Choroid plexus epithelial cell (primary cell): Measurements from ENCODE around the gene ANGPT4.

Experiments used
- DNase-seq: peaks from one replicate; pipeline ENCODE4 v3.0.0-alpha.2; 2010; ENCODE audit warnings: low read depth
- H3K4me3 ChIP-seq: 2 replicates; pipeline ENCODE4 v1.5.1; 2011; ENCODE audit warnings: low read depth, mild to moderate bottlenecking, control low read depth, low read length, moderate library complexity
- TF ChIP-seq, protein P1 (sequence below): conservative IDR thresholded peaks from 2 replicates; pipeline ENCODE4 v1.5.1; 2011; ENCODE audit warnings: low read depth, mild to moderate bottlenecking, control low read depth, inconsistent platforms, low read length, moderate library complexity

Gene ANGPT4

DNA sequence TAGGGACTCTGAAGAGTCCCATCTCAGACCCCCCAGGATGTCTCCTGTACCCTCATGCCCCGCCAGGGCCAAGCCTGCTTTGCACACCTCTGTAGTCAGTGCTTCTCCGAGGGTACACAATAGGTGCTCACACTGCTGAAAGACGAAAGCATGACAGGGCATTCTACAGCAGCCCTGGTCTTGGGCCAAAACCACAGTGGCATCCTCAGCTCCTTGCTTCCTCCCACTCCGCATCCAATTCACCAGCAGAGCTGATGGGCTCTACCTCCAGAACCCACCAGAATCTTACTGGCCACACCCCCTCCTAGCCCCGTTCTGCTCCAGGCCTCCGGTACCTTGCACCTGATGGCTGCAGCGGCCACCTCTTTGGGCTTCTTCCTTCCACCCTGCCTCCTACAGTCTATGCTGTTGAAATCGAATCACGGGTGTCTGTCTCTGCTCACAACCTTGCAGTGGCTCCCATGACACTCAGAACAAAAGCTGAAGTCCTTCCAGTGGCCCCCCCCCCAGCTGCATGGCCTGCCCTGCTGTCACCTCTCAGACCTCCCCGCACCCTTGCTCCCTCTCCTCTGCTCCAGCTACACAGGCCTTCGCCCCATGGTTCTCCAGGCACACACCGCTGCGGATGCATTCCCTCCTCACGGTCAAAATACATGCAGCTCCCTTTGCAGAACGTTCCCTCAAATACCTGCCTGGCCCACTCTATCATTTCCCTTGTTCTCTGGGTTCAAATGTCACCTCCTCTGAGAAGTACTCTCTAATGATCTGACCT lies 1.2 kb downstream of the ANGPT4 start:
- no peak overlapping the region for H3K4me3 ChIP-seq
- DNase-seq, result no peak
- TF ChIP-seq, protein P1, sequence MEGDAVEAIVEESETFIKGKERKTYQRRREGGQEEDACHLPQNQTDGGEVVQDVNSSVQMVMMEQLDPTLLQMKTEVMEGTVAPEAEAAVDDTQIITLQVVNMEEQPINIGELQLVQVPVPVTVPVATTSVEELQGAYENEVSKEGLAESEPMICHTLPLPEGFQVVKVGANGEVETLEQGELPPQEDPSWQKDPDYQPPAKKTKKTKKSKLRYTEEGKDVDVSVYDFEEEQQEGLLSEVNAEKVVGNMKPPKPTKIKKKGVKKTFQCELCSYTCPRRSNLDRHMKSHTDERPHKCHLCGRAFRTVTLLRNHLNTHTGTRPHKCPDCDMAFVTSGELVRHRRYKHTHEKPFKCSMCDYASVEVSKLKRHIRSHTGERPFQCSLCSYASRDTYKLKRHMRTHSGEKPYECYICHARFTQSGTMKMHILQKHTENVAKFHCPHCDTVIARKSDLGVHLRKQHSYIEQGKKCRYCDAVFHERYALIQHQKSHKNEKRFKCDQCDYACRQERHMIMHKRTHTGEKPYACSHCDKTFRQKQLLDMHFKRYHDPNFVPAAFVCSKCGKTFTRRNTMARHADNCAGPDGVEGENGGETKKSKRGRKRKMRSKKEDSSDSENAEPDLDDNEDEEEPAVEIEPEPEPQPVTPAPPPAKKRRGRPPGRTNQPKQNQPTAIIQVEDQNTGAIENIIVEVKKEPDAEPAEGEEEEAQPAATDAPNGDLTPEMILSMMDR, result no peak

DNA sequence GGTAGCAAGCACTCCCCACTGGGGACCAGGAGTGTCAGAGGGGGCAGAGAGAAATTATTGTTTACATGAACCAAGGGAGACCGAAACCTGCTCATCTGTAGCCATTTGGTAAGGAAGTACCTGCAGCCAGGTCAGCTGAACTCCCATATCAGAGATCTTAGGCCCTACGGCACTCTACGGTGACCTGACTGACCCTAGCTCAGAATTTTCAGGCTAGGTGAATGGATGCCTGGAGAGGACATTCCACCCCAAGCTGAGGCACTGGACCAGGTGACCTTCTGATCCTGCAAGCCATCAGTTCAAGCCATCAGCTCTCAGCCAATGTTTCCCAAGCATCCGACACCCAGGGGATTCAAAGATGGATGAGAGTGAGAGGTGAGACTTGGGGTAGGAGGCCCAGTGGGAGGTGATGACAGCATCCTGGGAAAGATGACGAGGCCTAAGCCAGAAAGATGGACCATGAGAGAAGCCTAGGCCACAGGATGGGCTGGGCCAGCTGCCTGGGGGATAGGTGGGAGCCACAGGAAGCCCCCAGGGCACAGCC lies 2.8 kb downstream of the ANGPT4 start:
- no peak for DNase-seq
- TF ChIP-seq, protein P1, result no peak
- H3K4me3 ChIP-seq, result no peak overlapping the region

DNA sequence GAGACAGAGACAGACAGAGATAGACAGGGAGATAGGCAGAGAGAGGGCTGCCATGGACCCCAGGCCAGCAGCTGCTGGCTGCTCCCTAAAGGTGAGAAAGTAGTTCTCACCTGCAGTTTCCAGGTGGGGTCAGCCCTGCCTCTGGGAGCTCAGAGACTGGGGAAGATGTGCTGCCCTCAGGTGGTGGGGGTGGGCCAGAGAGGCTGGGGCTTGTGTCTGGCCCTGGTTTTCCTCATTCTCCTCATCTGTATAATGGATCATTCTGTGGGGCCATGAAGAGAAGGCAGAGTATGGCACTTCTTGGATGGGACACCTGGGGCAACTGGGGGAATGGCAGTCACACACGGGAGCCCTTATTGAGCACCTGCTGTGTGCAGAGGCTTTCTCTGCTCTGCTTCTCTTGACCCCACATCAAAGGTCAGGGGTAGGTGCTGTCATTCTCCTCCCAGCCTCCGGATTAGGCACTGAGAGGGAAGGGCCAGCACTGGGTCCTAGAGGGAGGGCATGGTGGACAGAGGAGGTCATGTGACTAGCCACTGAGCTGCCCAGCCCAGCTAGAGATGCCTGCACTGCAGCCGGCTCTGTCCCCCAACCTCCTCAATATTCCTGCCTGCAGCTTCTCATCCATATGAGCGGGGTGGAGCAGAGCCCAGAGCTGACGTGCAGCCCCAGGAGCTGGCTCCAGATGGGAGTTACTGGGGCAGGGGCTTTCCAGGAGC lies 4.1 kb downstream of the ANGPT4 start:
- DNase-seq, result no peak
- H3K4me3 ChIP-seq, result no peak overlapping the region
- TF ChIP-seq, protein P1, result no peak

DNA sequence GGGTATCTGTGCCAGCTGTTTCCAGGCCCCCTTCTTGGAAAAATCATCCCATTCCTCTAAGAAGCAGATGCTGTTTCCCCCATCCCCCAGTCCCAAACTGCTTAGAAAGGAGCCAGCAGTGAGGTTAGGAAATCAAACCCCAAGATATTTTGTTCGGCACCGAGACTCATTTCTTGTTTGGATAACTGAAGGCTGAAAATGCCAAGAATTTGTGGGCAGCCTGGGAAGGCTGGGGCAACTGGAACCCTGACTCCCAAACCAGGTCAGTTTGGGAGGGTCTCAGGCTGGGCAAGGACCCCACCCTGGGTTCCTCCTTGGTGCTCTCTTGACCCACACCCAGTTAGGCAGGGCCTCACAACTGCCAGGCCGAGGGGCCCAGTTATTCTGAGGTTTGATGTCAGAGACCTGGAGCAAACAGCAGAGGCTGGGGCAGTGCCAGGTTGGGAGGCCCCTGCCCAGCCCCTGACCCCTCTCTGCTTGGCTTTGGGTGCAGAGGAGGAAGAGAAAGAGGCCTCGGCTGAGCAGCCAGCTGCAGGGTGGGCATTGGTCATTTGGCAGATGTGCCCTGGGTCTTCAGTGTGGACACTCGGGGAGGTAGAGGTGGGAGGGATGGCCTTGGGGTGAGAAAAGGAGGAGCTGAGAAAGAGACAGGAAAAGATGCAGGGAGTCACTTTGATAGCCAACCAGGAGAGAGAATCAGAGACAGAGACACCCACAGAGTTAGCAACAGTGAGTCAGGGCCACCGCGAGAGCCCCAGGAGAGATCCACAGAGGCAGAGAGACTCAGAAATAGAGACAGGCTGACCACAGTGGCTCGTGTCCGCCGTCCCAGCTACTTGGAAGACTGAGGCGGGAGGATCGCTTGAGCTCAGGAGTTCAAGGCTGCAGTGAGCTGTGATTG lies 5.0 kb downstream of the ANGPT4 start:
- peak; percentile 45 for DNase-seq
- no peak overlapping the region for H3K4me3 ChIP-seq
- TF ChIP-seq, protein P1, result no peak

DNA sequence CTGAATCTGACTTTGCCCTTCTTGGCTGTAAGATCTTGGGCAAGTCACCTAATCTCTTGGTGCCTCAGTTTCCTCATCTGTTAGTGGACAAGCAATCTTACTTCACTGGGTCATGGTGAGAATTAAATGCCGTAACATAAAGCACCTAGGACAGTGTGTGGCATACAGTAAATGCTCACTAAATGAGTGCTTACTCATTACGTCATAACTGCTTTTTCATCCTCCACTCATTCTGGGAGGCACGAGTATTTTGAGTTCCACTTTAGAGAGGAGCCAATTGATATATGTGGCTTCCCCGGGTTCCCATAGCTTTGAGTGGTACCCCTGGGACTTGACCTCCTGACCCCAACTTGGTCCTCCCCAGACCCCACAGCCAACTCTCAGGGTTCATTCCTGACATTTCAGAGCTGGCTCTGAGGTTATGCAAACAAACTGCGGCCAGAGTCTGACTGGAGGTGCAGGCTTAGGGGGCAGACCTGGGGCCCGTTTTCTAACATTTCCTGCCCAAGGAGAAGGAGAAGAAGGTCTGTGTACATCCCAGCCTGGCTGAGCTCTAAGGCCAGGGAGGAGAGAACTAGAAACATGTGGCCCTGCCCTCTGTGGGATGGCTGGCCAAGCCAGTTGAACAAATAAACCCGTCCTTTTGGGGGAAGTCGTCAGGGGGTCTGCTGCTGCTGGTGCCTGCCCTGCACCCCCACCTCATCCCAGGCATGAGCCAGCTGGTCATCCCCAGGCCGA lies 5.8 kb downstream of the ANGPT4 start:
- peak; percentile 30 for DNase-seq
- TF ChIP-seq, protein P1, result no peak
- H3K4me3 ChIP-seq, result no peak overlapping the region

DNA sequence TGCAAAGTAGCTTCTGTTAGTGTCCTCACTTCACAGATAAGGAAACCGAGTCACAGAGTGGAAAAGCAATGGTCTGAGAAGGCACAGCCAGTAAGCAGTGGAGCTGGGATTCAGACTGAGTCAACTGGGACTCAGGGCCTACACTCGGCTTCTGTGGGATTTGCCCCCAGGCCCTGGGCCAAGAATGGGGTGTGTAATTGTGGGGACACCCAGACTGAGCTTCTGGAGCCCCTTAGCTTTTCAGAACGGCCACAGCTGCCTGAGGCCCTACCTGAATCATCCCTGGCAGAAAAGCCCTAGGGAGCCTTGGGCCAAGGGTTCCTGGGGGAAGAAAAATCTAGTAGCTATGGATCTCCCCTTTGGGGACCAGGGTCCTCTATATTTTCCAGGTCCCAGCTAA lies 6.5 kb downstream of the ANGPT4 start:
- TF ChIP-seq, protein P1, result no peak
- DNase-seq, result no peak
- no peak overlapping the region for H3K4me3 ChIP-seq
